NCI-H2081 (cell line): Measurements from ENCODE around the gene CFAP99.

Experiments
- DNase-seq, 2 experiments: peaks; one replicate each; lab custom pipeline; 2025; lab: John Stamatoyannopoulos, UW

CFAP99 gene

DNA sequence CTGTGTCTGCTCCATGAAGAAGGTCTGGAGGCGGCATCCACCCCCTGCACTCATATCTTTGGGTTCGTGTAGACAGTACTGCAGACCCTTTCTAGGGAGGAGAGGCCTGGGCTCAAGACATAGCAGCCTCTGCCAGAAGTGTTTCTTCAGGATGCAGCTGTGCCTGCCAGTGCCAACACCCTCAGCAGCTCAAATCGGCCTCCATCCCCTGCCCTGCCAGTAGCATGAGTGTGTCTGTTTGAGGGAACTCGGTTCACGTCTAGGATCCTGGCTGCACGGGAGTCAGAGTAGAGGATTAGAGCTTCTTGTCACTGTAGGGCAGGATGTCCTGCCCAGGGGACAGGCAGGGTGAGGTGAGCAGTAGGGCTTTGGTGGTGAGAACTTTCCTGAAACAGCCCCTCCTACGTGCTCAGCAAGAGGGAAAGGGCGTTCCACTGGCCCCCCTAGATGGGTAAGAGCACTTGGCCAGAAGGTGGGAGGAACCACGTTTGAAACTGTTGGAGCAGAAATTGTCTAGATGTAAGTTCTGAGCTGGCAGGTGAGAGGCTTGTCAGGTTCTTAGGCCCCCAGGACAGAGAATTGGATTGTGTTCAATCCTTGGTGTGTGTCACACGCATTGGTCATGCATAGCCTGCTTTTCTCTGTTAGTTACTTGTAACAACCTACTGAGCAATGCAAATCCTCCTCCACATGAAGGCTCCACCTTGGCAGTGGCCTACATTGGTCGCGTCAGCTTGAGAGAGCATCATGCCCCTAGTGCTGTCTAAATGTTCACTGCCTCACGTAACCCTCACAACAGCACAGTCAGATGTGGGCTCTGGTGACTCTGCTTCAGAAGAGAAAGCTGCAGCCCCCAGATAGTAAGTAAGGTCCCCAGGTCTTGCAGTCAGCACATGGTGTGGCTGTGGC, 91.8 kb downstream of the CFAP99 start:
- DNase-seq, result no peak

DNA sequence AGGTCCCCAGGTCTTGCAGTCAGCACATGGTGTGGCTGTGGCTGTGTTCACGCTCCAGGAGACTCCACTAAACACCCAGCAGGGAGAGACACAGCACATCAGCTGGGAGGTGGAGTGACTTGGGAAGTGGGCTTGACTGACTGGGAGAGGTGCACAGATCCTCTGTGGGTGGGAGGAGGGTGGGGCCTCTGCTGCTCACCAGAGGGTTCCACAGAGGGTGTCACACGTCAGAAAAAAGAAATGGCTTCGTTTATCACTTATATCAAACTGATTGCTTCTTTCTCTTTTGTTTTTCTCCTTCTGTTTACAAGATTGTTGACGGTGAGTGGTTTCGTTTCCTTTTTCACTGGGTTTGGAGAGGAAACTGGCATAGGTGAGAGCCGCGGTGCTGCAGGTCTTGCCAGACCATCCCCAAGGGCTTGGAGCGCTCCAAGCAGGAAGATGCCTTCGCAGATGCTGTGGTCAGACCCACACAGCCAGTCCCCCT, 92.9 kb downstream of the CFAP99 start:
- DNase-seq, result no peak
